GM21526 (cell line): ENCODE data around the gene C8A.

Experiments used
- ATAC-seq: cut with Tn5 transposase; IDR thresholded peaks from one replicate; pipeline ENCODE4 v1.9.1; 2021; ENCODE audit warnings: moderate library complexity; ENCODE audit not compliant: unreplicated experiment, low FRiP score

C8A gene

DNA sequence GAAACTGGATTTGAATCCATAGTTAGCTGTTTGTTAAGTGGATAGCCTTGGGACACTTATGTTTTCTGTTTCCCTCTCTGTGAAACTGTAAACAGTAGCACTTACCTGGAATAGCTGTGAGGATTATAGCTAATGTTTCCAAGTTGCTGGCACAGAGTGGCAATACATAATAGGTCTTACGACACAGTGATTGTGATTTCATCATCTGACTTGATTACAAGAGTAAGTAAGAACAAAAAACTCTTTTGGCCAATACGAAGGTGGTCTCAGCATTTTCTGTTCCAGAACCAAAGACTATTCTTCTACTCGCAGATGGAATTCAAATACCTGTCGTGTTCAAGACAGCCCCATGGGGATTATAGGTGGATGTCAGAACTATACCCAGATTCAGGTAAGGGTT lies 109.1 kb downstream of the C8A start:
- no peak for ATAC-seq

GRCh38 chr1:56964349-56965017 lies 109.9 kb downstream of the C8A start:
- no peak for ATAC-seq

GRCh38 chr1:56965191-56965590 lies 110.6 kb downstream of the C8A start:
- ATAC-seq = no peak

DNA sequence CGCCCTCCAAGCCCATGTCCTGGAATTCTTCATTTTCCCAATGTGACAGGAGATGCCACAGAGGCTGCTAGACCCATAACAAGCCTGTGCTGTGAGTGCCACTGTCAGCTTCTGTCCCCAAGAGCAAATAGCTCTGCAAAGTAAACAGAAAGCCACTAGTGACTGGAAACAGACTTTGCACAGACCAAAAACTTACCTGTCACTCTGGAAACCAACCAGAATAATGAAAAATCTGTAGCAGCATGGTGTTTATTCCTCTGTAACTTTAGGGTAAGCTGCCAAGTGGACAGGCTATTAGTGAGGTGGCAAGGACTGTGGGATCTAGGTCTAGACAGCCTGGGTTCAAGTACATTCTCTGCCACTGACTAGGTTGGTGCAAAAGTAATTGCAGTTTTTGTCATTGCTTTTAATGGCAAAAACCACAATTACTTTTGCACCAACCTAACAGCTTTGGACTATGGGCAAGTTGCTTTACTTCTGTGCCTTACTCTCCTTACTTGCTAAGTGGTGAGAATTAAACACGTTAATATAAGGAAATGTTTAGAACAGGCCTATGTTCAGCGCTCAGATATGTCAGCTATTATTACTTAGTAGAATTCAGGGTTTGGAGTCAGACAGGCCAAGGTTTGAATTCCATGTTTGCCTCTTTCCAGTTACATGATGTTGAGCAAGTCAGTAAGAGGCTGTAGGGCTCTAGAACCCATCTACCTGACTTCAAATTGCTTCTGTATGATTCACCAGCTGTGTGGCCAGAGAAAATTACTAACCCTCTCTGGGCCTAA lies 111.5 kb downstream of the C8A start, which contains the start of gene C8B:
TSS of gene C8B (minus strand) at position 100 of the 782 bp plus-strand sequence. CDS start at position 33, 67 bp downstream.
- ATAC-seq = no peak

DNA sequence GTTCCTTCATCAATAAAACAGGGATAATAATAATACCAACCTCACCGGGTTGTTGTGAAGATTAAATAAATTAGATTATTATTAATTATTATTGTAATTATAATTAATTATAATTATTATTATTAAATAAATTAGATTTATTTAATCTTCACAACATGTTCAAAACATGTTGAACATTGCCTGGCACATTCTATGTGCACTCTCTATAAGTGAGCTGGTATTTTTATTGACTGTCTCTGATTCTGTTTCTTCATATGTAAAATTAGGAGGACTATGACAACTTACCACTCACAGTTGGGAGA lies 112.1 kb downstream of the C8A start:
- no peak for ATAC-seq

GRCh38 chr1:56967355-56967754 lies 112.8 kb downstream of the C8A start:
- no peak for ATAC-seq
